Umbilical cord (tissue), 2 donors: ENCODE data around the gene RNF4. TPM values are rescaled to one million over a fixed set of nuclear protein-coding genes. Genes with fewer than 3 reads are reported as not detected.
A peak's percentile ranks its signal among the peaks of the same experiment; 100 is the strongest.
"Not testable (repeated sequence)": the region's sequence is repeated elsewhere in the genome, so short reads cannot be mapped to it uniquely, and the experiment has no call there.

ENCODE experiments used
- DNase-seq: peaks from one replicate; pipeline ENCODE4 v3.0.0-alpha.2; 2015; ENCODE audit warnings: low spot score
- total RNA-seq: library from RNA; depleted of rRNA; stranded (reverse); fragments of >200 nt; gene quantifications from one replicate; pipeline ENCODE4 v1.2.3, GENCODE V29; 2014; ENCODE audit warnings: low replicate concordance; ENCODE audit not compliant: insufficient read depth

Gene RNF4
- total RNA-seq: 40.7 TPM

GRCh38 chr4:2468456-2469191, at the start of gene RNF4:
Gene RNF4, plus strand, starts transcription at chr4:2469106. Its CDS starts 21,388 bp downstream, at chr4:2490494.
- peak; percentile 98 for DNase-seq

DNA sequence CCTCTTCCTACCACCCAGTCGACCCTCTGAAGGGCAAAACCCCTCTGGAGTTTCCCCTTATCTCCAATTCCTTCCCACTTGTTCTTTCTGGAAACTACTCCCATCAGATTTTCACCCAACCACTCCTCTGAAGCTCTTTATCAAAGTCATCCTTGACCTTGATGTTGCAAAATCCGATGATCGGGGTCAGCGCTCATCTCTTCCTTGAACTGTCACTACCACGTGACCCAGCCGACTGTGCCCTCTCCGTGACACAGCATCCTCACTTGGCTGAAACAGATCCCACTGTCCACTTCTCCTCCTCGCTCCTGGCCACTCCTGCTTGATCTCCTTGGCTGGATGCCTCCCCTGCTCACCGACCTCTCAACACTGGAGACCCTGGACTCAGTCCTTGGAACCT, 49.1 kb upstream of the RNF4 start:
- DNase-seq: no peak

DNA sequence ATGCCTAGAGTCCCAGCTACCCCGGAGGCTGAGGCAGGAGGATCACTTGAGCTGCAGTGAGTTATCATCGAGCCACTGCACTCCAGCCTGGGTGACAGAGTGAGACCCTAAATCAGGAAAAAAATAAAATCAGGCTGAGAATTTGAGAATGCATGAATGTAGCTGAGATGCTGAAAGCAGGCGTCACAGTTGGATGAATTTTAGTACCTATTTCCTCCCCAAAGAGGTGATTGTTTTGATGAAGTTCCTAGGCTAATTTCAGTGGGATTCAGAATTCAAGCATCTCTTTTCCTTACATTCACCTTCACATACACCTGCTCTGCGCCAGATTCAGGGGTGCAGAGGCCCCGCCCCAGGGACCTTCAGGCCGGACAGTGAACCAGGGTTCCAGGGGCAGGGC, 47.0 kb upstream of the RNF4 start:
- no peak for DNase-seq

- DNase-seq: no peak
Observed at GRCh38 chr4:2423066-2423465, 45.8 kb upstream of the RNF4 start.

DNA sequence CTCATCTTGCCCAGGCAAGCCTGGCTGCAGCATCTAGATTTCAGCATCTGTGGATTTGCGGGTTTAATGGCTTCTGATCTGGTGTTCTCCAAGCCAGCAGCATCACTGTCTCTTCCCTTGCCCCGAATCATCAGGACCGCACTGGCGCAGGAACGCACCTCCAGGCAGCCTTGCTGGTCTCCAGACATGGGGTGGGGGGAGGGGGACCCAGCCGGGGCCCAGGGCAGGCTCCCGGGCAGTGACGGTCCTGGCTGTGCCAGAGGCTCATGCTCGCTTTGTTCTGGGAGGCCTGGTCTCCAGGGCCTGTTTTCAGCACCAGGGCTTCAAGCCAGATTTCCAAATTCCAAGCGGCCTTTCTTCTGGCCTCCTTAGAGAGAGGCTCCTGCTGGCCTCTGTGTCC, 45.2 kb upstream of the RNF4 start:
- no peak for DNase-seq

DNA sequence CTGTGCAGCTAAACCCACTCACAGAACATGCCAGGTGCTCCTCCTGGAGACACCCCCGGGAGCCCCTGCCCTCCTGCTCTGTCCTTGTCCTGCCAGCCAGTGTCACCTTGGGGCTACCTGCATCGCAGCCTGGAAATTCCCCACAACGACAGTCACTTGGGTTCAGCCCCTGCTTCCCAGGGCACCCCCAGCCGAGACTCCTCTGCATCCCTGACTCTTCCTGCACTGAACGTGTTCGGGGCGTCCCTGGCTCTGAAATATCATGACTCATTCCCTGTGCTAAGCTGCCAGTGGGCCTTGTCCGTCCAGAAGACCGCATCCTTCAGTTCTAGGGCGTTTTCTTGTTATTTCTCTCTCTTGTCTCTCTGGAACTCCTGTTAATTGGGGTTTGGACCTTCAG, 44.3 kb upstream of the RNF4 start:
- DNase-seq: peak; percentile 61

DNA sequence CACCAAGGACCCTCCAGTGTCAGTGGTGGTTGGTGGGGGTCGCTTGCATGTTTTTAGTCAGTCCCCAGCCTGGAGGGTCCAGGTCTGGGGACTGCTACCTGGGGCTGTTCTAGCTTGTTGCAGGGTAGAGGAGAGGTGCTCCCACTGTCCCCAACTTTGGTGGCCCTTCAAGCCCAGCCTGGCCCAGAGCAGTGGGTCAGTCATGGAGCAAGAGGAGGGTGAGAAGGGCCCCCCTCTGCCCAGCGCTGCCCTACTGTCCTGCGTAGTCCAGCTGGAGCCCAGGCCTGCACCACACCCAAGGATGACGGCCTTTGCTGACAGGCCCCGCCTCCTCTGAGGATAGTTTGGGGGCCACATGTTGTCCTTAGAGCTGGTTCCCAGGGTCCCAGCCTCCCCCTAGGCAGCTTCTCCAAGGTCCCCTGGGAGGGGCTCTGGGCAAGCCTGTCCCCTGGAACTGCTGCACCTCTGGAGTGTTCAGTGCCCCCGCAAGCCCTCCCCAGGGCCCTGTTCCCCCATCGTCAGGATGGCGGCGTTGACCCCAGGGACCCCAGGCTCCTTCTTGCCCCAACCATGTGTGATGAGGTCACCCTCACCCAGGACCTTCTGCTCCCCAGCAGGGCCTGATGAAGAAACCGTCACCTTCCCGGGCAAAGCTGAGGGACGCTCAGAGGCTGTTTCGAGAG, 43.4 kb upstream of the RNF4 start:
- no peak for DNase-seq

- DNase-seq: no peak
Observed at GRCh38 chr4:2426069-2426397, 42.9 kb upstream of the RNF4 start.

- DNase-seq: no peak
Observed at GRCh38 chr4:2426711-2427275, 42.1 kb upstream of the RNF4 start.

DNA sequence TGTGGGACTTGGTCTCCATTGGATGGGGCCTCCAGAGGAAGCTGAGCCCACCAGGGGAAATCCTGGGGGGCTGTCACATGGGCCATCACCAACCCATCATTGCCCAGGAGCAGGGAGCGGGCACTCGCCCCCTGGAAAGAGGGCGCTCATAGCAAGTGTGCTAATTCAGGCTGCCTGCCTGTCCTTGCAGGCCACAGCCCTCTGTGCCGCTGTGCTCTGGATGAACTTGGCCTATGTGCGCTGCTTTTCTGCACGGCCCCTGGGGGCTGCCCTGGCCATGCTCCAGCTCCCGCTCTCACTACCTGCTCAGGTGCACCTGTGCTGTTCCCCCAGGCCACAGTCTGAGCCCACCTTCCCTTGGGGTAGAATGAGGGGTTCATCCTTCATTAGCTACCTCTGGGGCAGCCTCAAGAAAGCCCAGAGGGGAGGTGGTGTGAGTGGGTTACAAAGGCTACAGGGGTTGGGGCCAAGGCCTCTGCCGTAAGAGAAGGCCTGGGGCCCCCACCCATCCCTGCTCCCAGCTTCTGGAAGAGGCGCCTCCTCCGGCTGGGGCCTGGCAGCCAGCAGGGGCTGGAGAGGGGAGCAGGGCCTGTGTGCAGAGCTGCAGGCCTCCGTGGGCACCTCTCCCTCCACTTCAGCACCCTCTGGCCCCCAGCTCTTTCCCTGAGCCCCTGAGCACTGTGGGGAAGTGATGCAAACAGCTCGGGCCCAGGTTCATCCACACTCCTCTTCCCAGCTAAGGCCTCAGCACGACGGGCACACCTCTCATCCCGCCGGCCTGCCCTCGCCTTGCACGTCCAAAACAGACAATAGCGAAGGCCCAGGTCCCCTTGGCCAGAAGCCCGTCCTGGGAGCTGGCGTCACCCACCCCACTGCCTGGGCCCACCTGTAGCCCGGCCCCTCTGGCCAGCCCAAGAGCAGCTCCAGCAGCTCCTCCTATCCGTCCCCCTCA, 41.2 kb upstream of the RNF4 start:
- no peak for DNase-seq

GRCh38 chr4:2428496-2429213, 40.3 kb upstream of the RNF4 start:
- DNase-seq: no peak

GRCh38 chr4:2429945-2430757, 38.8 kb upstream of the RNF4 start:
- DNase-seq: not testable (repeated sequence)

- DNase-seq: no peak
Observed at GRCh38 chr4:2432004-2432403, 36.9 kb upstream of the RNF4 start.

DNA sequence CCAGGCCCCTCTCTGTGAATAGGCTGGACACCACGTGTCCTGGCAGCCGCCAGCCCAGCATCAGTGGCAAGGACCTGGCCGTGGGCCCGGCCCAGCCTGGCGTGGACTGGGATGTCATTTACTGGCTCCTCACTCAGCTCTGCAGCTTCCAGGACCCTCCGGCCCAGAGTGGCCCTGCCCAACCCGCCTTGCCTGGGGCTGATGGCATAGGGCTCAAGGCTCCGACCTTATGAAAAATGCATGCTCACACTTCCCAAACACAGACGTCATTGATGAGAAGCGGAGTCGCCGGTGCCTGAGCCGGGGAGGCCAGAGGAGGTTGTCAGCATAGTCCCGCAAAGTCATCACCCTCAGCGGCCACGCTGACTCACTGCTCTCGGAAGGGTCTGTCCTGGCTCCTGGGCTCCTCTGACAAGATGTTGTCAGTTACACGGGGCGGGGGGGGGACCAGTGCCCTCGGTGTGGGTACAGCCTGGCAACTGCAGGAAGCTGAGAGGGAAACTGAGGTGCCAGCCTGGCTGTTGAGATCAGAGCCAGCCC, 35.8 kb upstream of the RNF4 start:
- no peak for DNase-seq

DNA sequence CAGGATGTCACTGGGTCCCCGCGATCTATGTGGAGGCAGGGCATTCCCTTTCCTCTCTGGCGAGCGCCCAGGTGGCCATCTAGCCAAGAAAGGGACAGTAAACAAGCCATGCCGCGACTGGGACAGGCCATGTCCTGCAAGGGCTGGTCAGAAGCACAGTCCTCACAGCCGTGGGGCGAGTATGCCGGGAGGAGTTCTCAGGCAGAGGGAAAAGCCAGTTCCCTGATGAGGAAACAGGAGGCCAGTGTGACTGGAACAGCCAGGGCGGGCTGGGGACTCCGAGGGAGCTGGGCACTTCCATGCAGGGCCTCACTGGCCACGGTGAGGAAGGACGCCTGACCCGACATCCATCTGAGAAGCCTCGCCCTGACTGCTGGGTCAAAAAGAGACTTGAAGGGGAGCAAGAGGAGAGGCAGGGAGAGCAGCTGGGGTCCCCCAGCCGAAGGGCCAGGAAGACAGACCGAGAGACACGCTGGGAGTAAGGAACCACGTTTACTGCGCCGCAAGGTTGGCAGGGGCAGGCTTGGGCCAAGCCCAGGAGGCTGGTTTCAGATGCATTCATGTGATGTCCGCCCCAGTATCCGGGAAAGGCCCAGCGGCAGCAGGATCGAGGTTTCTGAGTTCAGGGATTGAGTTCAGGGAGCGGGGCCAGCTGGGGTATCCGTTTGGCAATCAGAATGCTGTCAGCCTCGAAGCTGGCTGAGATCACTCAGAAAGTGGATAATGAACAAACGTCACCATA, 35.1 kb upstream of the RNF4 start:
- no peak for DNase-seq

DNA sequence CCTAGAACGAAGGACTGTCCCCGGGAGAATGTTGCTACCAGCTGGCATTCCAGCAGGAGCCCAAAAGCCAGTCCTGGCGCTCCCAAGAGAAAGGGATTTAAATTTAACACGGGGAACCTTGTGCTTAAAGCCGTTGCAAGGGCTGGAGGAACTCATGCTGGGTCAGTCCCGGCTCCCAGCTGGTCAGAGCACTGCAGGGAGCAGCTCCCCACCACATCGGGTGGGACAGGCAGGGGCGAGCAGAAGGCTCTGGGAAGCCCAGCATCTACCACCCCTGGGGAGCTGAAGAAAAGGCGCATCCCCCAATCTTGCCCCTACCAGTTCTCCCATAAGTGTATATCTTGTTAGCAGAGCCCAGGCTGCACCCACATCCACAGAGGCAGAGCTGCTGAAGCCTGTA, 34.5 kb upstream of the RNF4 start:
- DNase-seq: no peak

GRCh38 chr4:2436301-2436700, 32.6 kb upstream of the RNF4 start:
- DNase-seq: no peak

GRCh38 chr4:2436761-2437474, 32.0 kb upstream of the RNF4 start:
- DNase-seq: no peak
